ENCODE results near the gene IP6K1. TPM values are rescaled to one million over a fixed set of nuclear protein-coding genes. Genes with fewer than 3 reads are reported as not detected.
A peak's percentile ranks its signal among the peaks of the same experiment; 100 is the strongest.

IP6K1 gene
- total and polyA plus RNA-seq, 2 experiments from 2014 or later: 10.7 to 35.5 TPM

DNA sequence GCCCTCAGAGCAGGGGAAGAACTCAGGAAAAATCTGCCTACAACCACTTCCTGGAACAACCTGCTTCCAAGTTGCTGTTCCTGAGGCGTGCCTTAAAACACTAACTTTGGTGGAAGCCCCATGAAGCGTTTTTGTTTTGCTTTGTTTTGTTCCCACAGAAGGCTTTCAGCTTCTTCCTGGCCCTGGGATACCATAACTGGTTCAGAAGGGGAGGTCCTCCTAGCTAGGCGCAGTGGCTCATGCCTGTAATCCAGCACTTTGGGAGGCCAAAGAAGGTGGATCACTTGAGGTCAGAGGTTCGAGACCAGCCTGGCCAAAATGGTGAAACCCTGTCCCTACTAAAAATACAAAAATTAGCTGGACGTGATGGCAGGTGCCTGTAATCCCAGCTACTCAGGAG lies 1.2 kb upstream of the IP6K1 start:
- Mint-ChIP-seq H3K36me3 (ENCODE audit: low read depth) (peaks cover 17% of the 10 kb centered on the region), H3K4me3 (no peak overlapping the region; the same call in 2 of the 3 replicates), H3K27me3 (ENCODE audit: insufficient read depth, low read depth, poor library complexity) (peaks cover 5% of the 10 kb centered on the region), H3K9me3 (no peaks in the 10 kb centered on the region), H3K4me1 (peaks cover 7% of the 10 kb centered on the region), H3K27ac (no peak overlapping the region; the same call in 1 of the 2 replicates)
- H3F3A ChIP-seq (replicated peaks; ENCODE audit: low read depth): no peaks in the 10 kb centered on the region; the same call in 1 of the 2 replicates
- TF ChIP-seq, protein P1, sequence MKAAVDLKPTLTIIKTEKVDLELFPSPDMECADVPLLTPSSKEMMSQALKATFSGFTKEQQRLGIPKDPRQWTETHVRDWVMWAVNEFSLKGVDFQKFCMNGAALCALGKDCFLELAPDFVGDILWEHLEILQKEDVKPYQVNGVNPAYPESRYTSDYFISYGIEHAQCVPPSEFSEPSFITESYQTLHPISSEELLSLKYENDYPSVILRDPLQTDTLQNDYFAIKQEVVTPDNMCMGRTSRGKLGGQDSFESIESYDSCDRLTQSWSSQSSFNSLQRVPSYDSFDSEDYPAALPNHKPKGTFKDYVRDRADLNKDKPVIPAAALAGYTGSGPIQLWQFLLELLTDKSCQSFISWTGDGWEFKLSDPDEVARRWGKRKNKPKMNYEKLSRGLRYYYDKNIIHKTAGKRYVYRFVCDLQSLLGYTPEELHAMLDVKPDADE (IDR thresholded peaks at IDR 0.05): no peak
- TF ChIP-seq, protein P2, sequence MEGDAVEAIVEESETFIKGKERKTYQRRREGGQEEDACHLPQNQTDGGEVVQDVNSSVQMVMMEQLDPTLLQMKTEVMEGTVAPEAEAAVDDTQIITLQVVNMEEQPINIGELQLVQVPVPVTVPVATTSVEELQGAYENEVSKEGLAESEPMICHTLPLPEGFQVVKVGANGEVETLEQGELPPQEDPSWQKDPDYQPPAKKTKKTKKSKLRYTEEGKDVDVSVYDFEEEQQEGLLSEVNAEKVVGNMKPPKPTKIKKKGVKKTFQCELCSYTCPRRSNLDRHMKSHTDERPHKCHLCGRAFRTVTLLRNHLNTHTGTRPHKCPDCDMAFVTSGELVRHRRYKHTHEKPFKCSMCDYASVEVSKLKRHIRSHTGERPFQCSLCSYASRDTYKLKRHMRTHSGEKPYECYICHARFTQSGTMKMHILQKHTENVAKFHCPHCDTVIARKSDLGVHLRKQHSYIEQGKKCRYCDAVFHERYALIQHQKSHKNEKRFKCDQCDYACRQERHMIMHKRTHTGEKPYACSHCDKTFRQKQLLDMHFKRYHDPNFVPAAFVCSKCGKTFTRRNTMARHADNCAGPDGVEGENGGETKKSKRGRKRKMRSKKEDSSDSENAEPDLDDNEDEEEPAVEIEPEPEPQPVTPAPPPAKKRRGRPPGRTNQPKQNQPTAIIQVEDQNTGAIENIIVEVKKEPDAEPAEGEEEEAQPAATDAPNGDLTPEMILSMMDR (conservative IDR thresholded peaks at IDR 0.05; ENCODE audit: low read depth in 2 of 2): no peak
- H3K27me3 ChIP-seq (ENCODE audit: insufficient read depth): no peaks in the 10 kb centered on the region
- peaks cover 14% of the 10 kb centered on the region for H3K36me3 ChIP-seq (ENCODE audit: insufficient read depth)
- H4K20me1 ChIP-seq (replicated peaks; ENCODE audit: insufficient read depth): peaks cover 6% of the 10 kb centered on the region; the same call in 1 of the 2 replicates
- ATAC-seq: no peak
- no peak overlapping the region for H3K4me2 ChIP-seq
- no peaks in the 10 kb centered on the region for H3K9me2 ChIP-seq (ENCODE audit: insufficient read depth)
- H3K4me1 ChIP-seq (ENCODE audit: insufficient read depth): peaks cover 7% of the 10 kb centered on the region
- DNase-seq (ENCODE audit: low spot score): no peak
- peaks cover 37% of the 10 kb centered on the region for H3K79me2 ChIP-seq (replicated peaks; ENCODE audit: insufficient read depth)
- no peak overlapping the region for H2AFZ ChIP-seq
- H3K27ac ChIP-seq (ENCODE audit: low read depth): no peak overlapping the region
- H3K4me3 ChIP-seq: no peak overlapping the region

DNA sequence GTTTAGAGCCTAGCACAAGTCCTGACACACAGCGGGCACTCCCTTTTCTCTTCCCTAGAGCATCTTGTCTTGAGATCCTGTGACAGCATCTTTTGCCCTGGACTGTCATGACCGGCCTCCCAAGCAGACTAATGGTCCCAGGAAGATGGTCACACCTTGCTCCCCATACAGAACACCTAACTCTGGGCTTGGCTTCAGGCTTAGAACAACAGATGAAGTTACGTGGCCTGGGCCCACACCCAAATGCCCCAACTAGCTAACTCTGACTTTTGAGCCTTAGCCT lies 781 bp upstream of the IP6K1 start:
- peaks cover 5% of the 10 kb centered on the region for H3K27me3 Mint-ChIP-seq (ENCODE audit: insufficient read depth, low read depth, poor library complexity)
- no peak overlapping the region for H3K27ac ChIP-seq (ENCODE audit: low read depth)
- peak overlapping the region; percentile 76 for H3K4me2 ChIP-seq
- H3K36me3 ChIP-seq (ENCODE audit: insufficient read depth): peaks cover 14% of the 10 kb centered on the region
- peaks cover 41% of the 10 kb centered on the region for H3K79me2 ChIP-seq (replicated peaks; ENCODE audit: insufficient read depth)
- H3K9me2 ChIP-seq (ENCODE audit: insufficient read depth): no peaks in the 10 kb centered on the region
- peaks cover 6% of the 10 kb centered on the region; the same call in 1 of the 2 replicates for H4K20me1 ChIP-seq (replicated peaks; ENCODE audit: insufficient read depth)
- H3K27me3 ChIP-seq (ENCODE audit: insufficient read depth): no peaks in the 10 kb centered on the region
- no peaks in the 10 kb centered on the region for H3K9me3 Mint-ChIP-seq
- H3K4me1 Mint-ChIP-seq: peaks cover 7% of the 10 kb centered on the region
- peaks cover 7% of the 10 kb centered on the region for H3K4me1 ChIP-seq (ENCODE audit: insufficient read depth)
- H3K27ac Mint-ChIP-seq: peak overlapping the region; percentile 95
- ATAC-seq (no peak), DNase-seq (ENCODE audit: low spot score) (no peak)
- H2AFZ ChIP-seq: peak overlapping the region; percentile 88
- peak overlapping the region; percentile 90 for H3K4me3 Mint-ChIP-seq
- no peaks in the 10 kb centered on the region; the same call in 1 of the 2 replicates for H3F3A ChIP-seq (replicated peaks; ENCODE audit: low read depth)
- peak overlapping the region; percentile 49 for H3K4me3 ChIP-seq
- peaks cover 19% of the 10 kb centered on the region for H3K36me3 Mint-ChIP-seq (ENCODE audit: low read depth)
- TF ChIP-seq JUNB (IDR thresholded peaks at IDR 0.05; ENCODE audit: unreplicated experiment) (no peak), EZH2phosphoT487 (IDR thresholded peaks at IDR 0.05; ENCODE audit: unreplicated experiment) (no peak), CREB1 (CRISPR knock-in tag; IDR thresholded peaks at IDR 0.05; ENCODE audit: low read depth) (no peak), STAT1 (IDR thresholded peaks at IDR 0.05; ENCODE audit: unreplicated experiment) (no peak), EZH2 (IDR thresholded peaks at IDR 0.05; ENCODE audit: low read depth, unreplicated experiment) (no peak)
- TF ChIP-seq, protein P3, sequence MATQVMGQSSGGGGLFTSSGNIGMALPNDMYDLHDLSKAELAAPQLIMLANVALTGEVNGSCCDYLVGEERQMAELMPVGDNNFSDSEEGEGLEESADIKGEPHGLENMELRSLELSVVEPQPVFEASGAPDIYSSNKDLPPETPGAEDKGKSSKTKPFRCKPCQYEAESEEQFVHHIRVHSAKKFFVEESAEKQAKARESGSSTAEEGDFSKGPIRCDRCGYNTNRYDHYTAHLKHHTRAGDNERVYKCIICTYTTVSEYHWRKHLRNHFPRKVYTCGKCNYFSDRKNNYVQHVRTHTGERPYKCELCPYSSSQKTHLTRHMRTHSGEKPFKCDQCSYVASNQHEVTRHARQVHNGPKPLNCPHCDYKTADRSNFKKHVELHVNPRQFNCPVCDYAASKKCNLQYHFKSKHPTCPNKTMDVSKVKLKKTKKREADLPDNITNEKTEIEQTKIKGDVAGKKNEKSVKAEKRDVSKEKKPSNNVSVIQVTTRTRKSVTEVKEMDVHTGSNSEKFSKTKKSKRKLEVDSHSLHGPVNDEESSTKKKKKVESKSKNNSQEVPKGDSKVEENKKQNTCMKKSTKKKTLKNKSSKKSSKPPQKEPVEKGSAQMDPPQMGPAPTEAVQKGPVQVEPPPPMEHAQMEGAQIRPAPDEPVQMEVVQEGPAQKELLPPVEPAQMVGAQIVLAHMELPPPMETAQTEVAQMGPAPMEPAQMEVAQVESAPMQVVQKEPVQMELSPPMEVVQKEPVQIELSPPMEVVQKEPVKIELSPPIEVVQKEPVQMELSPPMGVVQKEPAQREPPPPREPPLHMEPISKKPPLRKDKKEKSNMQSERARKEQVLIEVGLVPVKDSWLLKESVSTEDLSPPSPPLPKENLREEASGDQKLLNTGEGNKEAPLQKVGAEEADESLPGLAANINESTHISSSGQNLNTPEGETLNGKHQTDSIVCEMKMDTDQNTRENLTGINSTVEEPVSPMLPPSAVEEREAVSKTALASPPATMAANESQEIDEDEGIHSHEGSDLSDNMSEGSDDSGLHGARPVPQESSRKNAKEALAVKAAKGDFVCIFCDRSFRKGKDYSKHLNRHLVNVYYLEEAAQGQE (IDR thresholded peaks at IDR 0.05; ENCODE audit: unreplicated experiment): no peak
- TF ChIP-seq, protein P2 (conservative IDR thresholded peaks at IDR 0.05; ENCODE audit: low read depth in 2 of 2): no peak
- TF ChIP-seq, protein P1 (IDR thresholded peaks at IDR 0.05): no peak

Measured in GM23338 (cell line).